GM23338 (cell line): ENCODE data around the gene SMYD5. TPM values are rescaled to one million over a fixed set of nuclear protein-coding genes. Genes with fewer than 3 reads are reported as not detected.
A peak's percentile ranks its signal among the peaks of the same experiment; 100 is the strongest.

Experiments used
- ATAC-seq: fragments of 200-7000 bp; cut with Tn5 transposase; 3 replicates; pipeline ENCODE4 v1.9.1; 2020
- DNase-seq: peaks from one replicate; pipeline ENCODE4 v3.0.0-alpha.2; 2015; ENCODE audit warnings: low spot score
- H2AFZ ChIP-seq: fragments of 200-600 bp; sonication (generic); 2 replicates; pipeline ENCODE4 v1.8.0; 2016; ENCODE audit warnings: antibody characterized with exemption, mild to moderate bottlenecking, moderate library complexity
- H3F3A ChIP-seq: fragments of 200-600 bp; sonication (generic); replicated peaks from 2 replicates; pipeline ENCODE4 v1.8.0; 2017; ENCODE audit warnings: antibody characterized with exemption, mixed run types, low read depth
- H3K27ac ChIP-seq: fragments of 200-600 bp; sonication (generic); 2 replicates; pipeline ENCODE4 v1.6.1; 2016; ENCODE audit warnings: low read depth
- H3K27me3 ChIP-seq: fragments of 200-600 bp; sonication (generic); 2 replicates; pipeline ENCODE4 v1.8.0; 2016; ENCODE audit warnings: mild to moderate bottlenecking, mixed run types, moderate library complexity; ENCODE audit not compliant: insufficient read depth
- H3K36me3 ChIP-seq: fragments of 200-600 bp; sonication (generic); 2 replicates; pipeline ENCODE4 v1.8.0; 2016; ENCODE audit warnings: mild to moderate bottlenecking; ENCODE audit not compliant: insufficient read depth
- H3K4me1 ChIP-seq: fragments of 200-600 bp; sonication (generic); 2 replicates; pipeline ENCODE4 v1.8.0; 2016; ENCODE audit warnings: mild to moderate bottlenecking, moderate library complexity; ENCODE audit not compliant: insufficient read depth
- H3K4me2 ChIP-seq: fragments of 200-600 bp; sonication (generic); 2 replicates; pipeline ENCODE4 v1.7.1; 2017; ENCODE audit warnings: mixed run types
- H3K4me3 ChIP-seq: fragments of 200-600 bp; sonication (generic); 2 replicates; pipeline ENCODE4 v1.6.1; 2016; ENCODE audit warnings: mixed run types
- H3K79me2 ChIP-seq: fragments of 200-600 bp; sonication (generic); replicated peaks from 2 replicates; pipeline ENCODE4 v1.8.0; 2017; ENCODE audit warnings: mild to moderate bottlenecking; ENCODE audit not compliant: insufficient read depth
- H3K9me2 ChIP-seq: fragments of 200-600 bp; sonication (generic); 2 replicates; pipeline ENCODE4 v1.8.0; 2017; ENCODE audit not compliant: insufficient read depth
- H4K20me1 ChIP-seq: fragments of 200-600 bp; sonication (generic); replicated peaks from 2 replicates; pipeline ENCODE4 v1.8.0; 2017; ENCODE audit warnings: mild to moderate bottlenecking; ENCODE audit not compliant: insufficient read depth
- H3K27ac Mint-ChIP-seq: 2 replicates; pipeline ENCODE4 v1.8.0; 2020; ENCODE audit warnings: inconsistent platforms, mild to moderate bottlenecking, moderate library complexity, mixed read lengths
- H3K27me3 Mint-ChIP-seq: 3 replicates; pipeline ENCODE4 v1.8.0; 2022; ENCODE audit warnings: low read depth, mild to moderate bottlenecking, moderate library complexity, mixed read lengths, inconsistent platforms; ENCODE audit not compliant: insufficient read depth, poor library complexity
- H3K36me3 Mint-ChIP-seq: 3 replicates; pipeline ENCODE4 v1.8.0; 2021; ENCODE audit warnings: low read depth, mild to moderate bottlenecking, inconsistent platforms, moderate library complexity, mixed read lengths
- H3K4me1 Mint-ChIP-seq: 3 replicates; pipeline ENCODE4 v1.8.0; 2020; ENCODE audit warnings: mild to moderate bottlenecking, inconsistent platforms, mixed read lengths
- H3K4me3 Mint-ChIP-seq: 3 replicates; pipeline ENCODE4 v1.8.0; 2021; ENCODE audit warnings: moderate library complexity, mild to moderate bottlenecking, inconsistent platforms, mixed read lengths
- H3K9me3 Mint-ChIP-seq: 3 replicates; pipeline ENCODE4 v1.8.0; 2020; ENCODE audit warnings: moderate library complexity, mild to moderate bottlenecking, inconsistent platforms, mixed read lengths
- CTCF ChIP-seq, 2 experiments: fragments of 200-600 bp in 1 of 2; sonication (generic) in 1 of 2; conservative IDR thresholded peaks; 2 replicates each; pipeline versions ENCODE4 v1.5.1 to v1.6.1; 2016 to 2017; ENCODE audit warnings: antibody characterized with exemption in 2 of 2, low read depth in 2 of 2, mild to moderate bottlenecking in 2 of 2, moderate library complexity in 1 of 2
- ETS1 ChIP-seq: IDR thresholded peaks from 2 replicates; pipeline ENCODE4 v1.6.1; 2016; ENCODE audit warnings: antibody characterized with exemption
- EZH2 ChIP-seq: fragments of 200-600 bp; sonication (generic); IDR thresholded peaks from one replicate; pipeline ENCODE4 v1.8.0; 2017; ENCODE audit warnings: antibody characterized with exemption, mild to moderate bottlenecking, low read depth; ENCODE audit not compliant: unreplicated experiment
- JUNB ChIP-seq: IDR thresholded peaks from one replicate; pipeline ENCODE4 v1.6.1; 2016; ENCODE audit warnings: antibody characterized with exemption; ENCODE audit not compliant: unreplicated experiment
- NANOG ChIP-seq: IDR thresholded peaks from 2 replicates; pipeline ENCODE4 v1.6.1; 2016; ENCODE audit warnings: antibody characterized with exemption, borderline replicate concordance
- POLR2AphosphoS5 ChIP-seq: IDR thresholded peaks from 2 replicates; pipeline ENCODE4 v1.6.1; 2016; ENCODE audit warnings: antibody characterized with exemption, low read depth
- STAT1 ChIP-seq: IDR thresholded peaks from one replicate; pipeline ENCODE4 v1.6.1; 2016; ENCODE audit warnings: antibody characterized with exemption; ENCODE audit not compliant: unreplicated experiment
- ZNF331 ChIP-seq: fragments of 250-450 bp; sonication (Bioruptor Pico); IDR thresholded peaks from 2 replicates; pipeline ENCODE4 v1.5.0; 2020; ENCODE audit warnings: low read depth, mild to moderate bottlenecking, moderate library complexity
- polyA plus RNA-seq: library from polyadenylated mRNA; unstranded; fragments of >200 nt; fragmentation: Nextera tagmentation; extraction: Ambion mirVana; gene quantifications from 2 replicates; pipeline ENCODE4 v1.2.1, GENCODE V29; 2016
- total RNA-seq: library from RNA; depleted of rRNA; stranded (reverse); fragments of >200 nt; shearing (Covaris generic); gene quantifications from 2 replicates; pipeline ENCODE4 v1.2.3, GENCODE V29; 2014

SMYD5 gene
- total and polyA plus RNA-seq, 2 experiments from 2014 or later, result 20.5 to 45.8 TPM

GRCh38 chr2:73185965-73186364 lies 28.1 kb upstream of the SMYD5 start:
- Mint-ChIP-seq H3K36me3 (peaks cover 4% of the 10 kb centered on the region; the same call in 2 of the 3 replicates), H3K4me1 (no peaks in the 10 kb centered on the region; the same call in 2 of the 3 replicates), H3K27me3 (peaks cover 13% of the 10 kb centered on the region), H3K27ac (no peak overlapping the region), H3K9me3 (peaks cover 14% of the 10 kb centered on the region), H3K4me3 (no peak overlapping the region)
- ATAC-seq (no peak), DNase-seq (no peak)
- H3K27ac ChIP-seq, result no peak overlapping the region
- no peaks in the 10 kb centered on the region for H3K79me2 ChIP-seq
- peaks cover 5% of the 10 kb centered on the region; the same call in 1 of the 2 replicates for H3K27me3 ChIP-seq
- H3K9me2 ChIP-seq, result no peaks in the 10 kb centered on the region
- no peak overlapping the region for H2AFZ ChIP-seq
- no peak overlapping the region for H3K4me2 ChIP-seq
- H3K4me3 ChIP-seq, result no peak overlapping the region
- no peaks in the 10 kb centered on the region for H3F3A ChIP-seq
- TF ChIP-seq POLR2AphosphoS5, result no peak
- TF ChIP-seq ZNF331 (CRISPR knock-in tag), result peak; percentile 89
- TF ChIP-seq JUNB, result no peak
- TF ChIP-seq CTCF (conservative IDR thresholded peaks at IDR 0.05; ENCODE audit: low read depth in 2 of 2), result no peak
- no peak for TF ChIP-seq EZH2
- TF ChIP-seq NANOG, result no peak
- TF ChIP-seq ETS1, result no peak
- no peaks in the 10 kb centered on the region for H3K4me1 ChIP-seq
- H3K36me3 ChIP-seq, result no peaks in the 10 kb centered on the region
- no peaks in the 10 kb centered on the region for H4K20me1 ChIP-seq

- H4K20me1 ChIP-seq, result no peaks in the 10 kb centered on the region
- H3K4me2 ChIP-seq, result no peak overlapping the region
- H3K27ac Mint-ChIP-seq, result no peak overlapping the region
- H3K9me2 ChIP-seq, result no peaks in the 10 kb centered on the region
- peaks cover 14% of the 10 kb centered on the region for H3K9me3 Mint-ChIP-seq
- ATAC-seq (no peak), DNase-seq (no peak)
- no peak overlapping the region for H3K4me3 Mint-ChIP-seq
- H3K27me3 ChIP-seq, result no peaks in the 10 kb centered on the region
- peaks cover 11% of the 10 kb centered on the region for H3K4me1 Mint-ChIP-seq
- H3K4me3 ChIP-seq, result no peak overlapping the region
- H3K27ac ChIP-seq, result no peak overlapping the region
- no peaks in the 10 kb centered on the region for H3K36me3 ChIP-seq
- TF ChIP-seq STAT1 (no peak), EZH2 (no peak), CTCF (conservative IDR thresholded peaks at IDR 0.05; ENCODE audit: low read depth in 2 of 2) (no peak)
- no peaks in the 10 kb centered on the region for H3K79me2 ChIP-seq
- no peaks in the 10 kb centered on the region for H3F3A ChIP-seq
- H3K36me3 Mint-ChIP-seq, result peaks cover 4% of the 10 kb centered on the region; the same call in 2 of the 3 replicates
- peaks cover 14% of the 10 kb centered on the region for H3K27me3 Mint-ChIP-seq
- peaks cover 14% of the 10 kb centered on the region for H3K4me1 ChIP-seq
- no peak overlapping the region for H2AFZ ChIP-seq
These were observed 26.5 kb upstream of the SMYD5 start for GRCh38 chr2:73187549-73187948.
